Endometrial microvascular endothelial cells (primary cell): Measurements from ENCODE around the gene ST7. TPM values are rescaled to one million over a fixed set of nuclear protein-coding genes. Genes with fewer than 3 reads are reported as not detected.
"Not testable (repeated sequence)": the region's sequence is repeated elsewhere in the genome, so short reads cannot be mapped to it uniquely, and the experiment has no call there.

ENCODE experiments used
- in situ Hi-C: cut with HindIII; loops from 2 replicates; pipeline ENCODE4 v1.10.0; 2017; ENCODE audit warnings: low sequenced_read_pairs, low pct_unique_long_range_greater_than_20kb; ENCODE audit errors: inconsistent ontology term
- total RNA-seq: library from RNA; depleted of rRNA; stranded (reverse); fragments of >200 nt; gene quantifications from one replicate; pipeline ENCODE4 v1.2.3, GENCODE V29; 2015; ENCODE audit errors: inconsistent ontology term

Gene ST7
- 24.0 TPM for total RNA-seq

GRCh38 chr7:116953372-116953905 lies at the start of gene ST7:
Gene ST7 (plus strand): TSS chr7:116953501. CDS start chr7:116953541, 40 bp downstream.
- in situ Hi-C loops, result no loop called here

- in situ Hi-C loops, result no loop called here
These were observed 46.9 kb upstream of the ST7 start for GRCh38 chr7:116906391-116906790.

- in situ Hi-C loops, result loop anchor here (10.0 kb wide), 1 partner anchor 46 kb away; the partner anchor contains the start of gene CAPZA2
These were observed 42.9 kb upstream of the ST7 start for GRCh38 chr7:116910383-116910782.

- in situ Hi-C loops, result loop anchor here (10.0 kb wide), 1 partner anchor 47 kb away; the partner anchor contains the start of gene CAPZA2
These were observed 41.5 kb upstream of the ST7 start for GRCh38 chr7:116911801-116912200.

- in situ Hi-C loops, result loop anchor here (10.0 kb wide), 1 partner anchor 48 kb away; the partner anchor contains the start of gene CAPZA2
These were observed 40.9 kb upstream of the ST7 start for GRCh38 chr7:116912269-116912909.

GRCh38 chr7:116918704-116919103 lies 34.6 kb upstream of the ST7 start:
- in situ Hi-C loops, result loop anchor here (10.0 kb wide), 1 partner anchor 54 kb away; the partner anchor contains the start of gene CAPZA2

- in situ Hi-C loops, result no loop called here
These were observed 32.9 kb upstream of the ST7 start for GRCh38 chr7:116920359-116920758.

GRCh38 chr7:116922545-116922944 lies 30.8 kb upstream of the ST7 start:
- in situ Hi-C loops, result no loop called here

- in situ Hi-C loops, result no loop called here
These were observed 28.6 kb upstream of the ST7 start for GRCh38 chr7:116924741-116925140.

- in situ Hi-C loops, result no loop called here
These were observed 24.3 kb upstream of the ST7 start for GRCh38 chr7:116929021-116929420.

GRCh38 chr7:116929914-116930913 lies 23.1 kb upstream of the ST7 start:
- in situ Hi-C loops, result no loop called here

- in situ Hi-C loops, result no loop called here
These were observed 20.7 kb upstream of the ST7 start for GRCh38 chr7:116932566-116932965.

- in situ Hi-C loops, result no loop called here
These were observed 19.8 kb upstream of the ST7 start for GRCh38 chr7:116933465-116933864.

- in situ Hi-C loops, result no loop called here
These were observed 18.7 kb upstream of the ST7 start for GRCh38 chr7:116934580-116934979.

GRCh38 chr7:116936844-116937243 lies 16.5 kb upstream of the ST7 start:
- in situ Hi-C loops, result not testable (repeated sequence)

- in situ Hi-C loops, result no loop called here
These were observed 14.6 kb upstream of the ST7 start for GRCh38 chr7:116938678-116939077.

GRCh38 chr7:116940689-116941370 lies 12.5 kb upstream of the ST7 start:
- in situ Hi-C loops, result no loop called here

GRCh38 chr7:116942504-116942903 lies 10.8 kb upstream of the ST7 start:
- in situ Hi-C loops, result no loop called here

- in situ Hi-C loops, result no loop called here
These were observed 4.4 kb upstream of the ST7 start for GRCh38 chr7:116948934-116949333.
